Left kidney (tissue), 1 donor: Measurements from ENCODE around the gene CYTH3. TPM values are rescaled to one million over a fixed set of nuclear protein-coding genes. Genes with fewer than 3 reads are reported as not detected.

ENCODE experiments used
- polyA plus RNA-seq: library from polyadenylated mRNA; unstranded; fragments of 120-200 nt; gene quantifications from one replicate; pipeline ENCODE4 v1.2.1, GENCODE V29; 2013; ENCODE audit not compliant: insufficient read length

CYTH3 gene
- polyA plus RNA-seq, 1 donor, result 35.4 TPM

Other genes starting within 250 kb of the CYTH3 start
- 3.4 TPM for gene ANKRD61, start 241.2 kb downstream of the CYTH3 start, polyA plus RNA-seq
- 117 TPM for gene EIF2AK1, start 213.4 kb downstream of the CYTH3 start, polyA plus RNA-seq
- 22.7 TPM for gene USP42, start 167.7 kb downstream of the CYTH3 start, polyA plus RNA-seq
- gene FAM220A, start 76.3 kb upstream of the CYTH3 start, polyA plus RNA-seq, result 20.4 TPM
- 301 TPM for gene RAC1, start 101.9 kb upstream of the CYTH3 start, polyA plus RNA-seq
- gene DAGLB, start 175.3 kb upstream of the CYTH3 start, polyA plus RNA-seq, result 15.9 TPM
- gene KDELR2, start 211.5 kb upstream of the CYTH3 start, polyA plus RNA-seq, result 201 TPM